K562 (cell line): ENCODE results near the gene GSK3B.

Experiments used
- BRD9 ChIP-seq: fragments of 450-650 bp; IDR thresholded peaks from 2 replicates; pipeline ENCODE4 v1.6.1; 2018; ENCODE audit warnings: low read depth; ENCODE audit not compliant: partially characterized antibody
- CTCF ChIP-seq, 3 experiments: IDR thresholded peaks in 2 of 3; conservative IDR thresholded peaks in 1 of 3; 2 replicates each; pipeline ENCODE4 v1.5.1; 2011 to 2012; ENCODE audit warnings: low read length in 3 of 3, mild to moderate bottlenecking in 3 of 3, control low read depth in 2 of 3, improper control_type of control experiment in 1 of 3, inconsistent platforms in 1 of 3, low read depth in 1 of 3, mixed read lengths in 1 of 3, moderate library complexity in 1 of 3; ENCODE audit not compliant: insufficient read depth in 2 of 3
- RAD21 ChIP-seq, 2 experiments: fragments of 250-450 bp in 1 of 2; fragments of 450-650 bp in 1 of 2; sonication (Bioruptor Pico) in 1 of 2; formaldehyde crosslinking in 1 of 2; IDR thresholded peaks in 1 of 2; conservative IDR thresholded peaks in 1 of 2; 2 replicates each; pipeline versions ENCODE4 v1.4.0 to v1.8.0; 2020 to 2022; ENCODE audit warnings: mild to moderate bottlenecking in 2 of 2, moderate library complexity in 1 of 2

DNA sequence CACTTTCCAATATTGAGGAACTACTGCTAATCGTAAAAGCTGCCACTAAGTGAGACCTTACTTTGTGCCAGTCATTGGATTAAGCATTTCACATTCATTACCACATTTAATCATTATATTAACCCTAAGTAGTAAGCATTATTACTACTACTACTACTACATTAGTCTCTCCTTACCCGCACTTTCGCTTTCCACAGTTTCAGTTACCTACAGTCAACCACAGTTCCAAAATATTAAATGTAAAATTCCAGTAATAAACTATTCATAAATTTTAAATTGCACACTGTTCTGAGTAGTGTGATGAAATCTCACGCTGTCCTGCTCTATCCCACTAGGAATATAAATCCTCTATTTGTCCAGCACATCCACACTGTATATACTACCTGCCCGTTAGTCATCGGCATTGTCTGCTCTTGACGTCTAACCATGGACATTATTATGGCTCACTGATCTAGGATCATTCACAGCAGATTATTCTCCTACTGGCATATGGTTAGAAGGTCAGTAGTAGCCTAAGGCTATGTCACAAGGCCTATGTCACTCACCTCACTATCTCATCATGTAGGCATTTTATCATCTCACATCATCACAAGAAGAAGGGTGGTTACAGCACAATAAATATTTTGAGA, 121.1 kb downstream of the GSK3B start:
- TF ChIP-seq RAD21 (CRISPR knock-in tag; conservative IDR thresholded peaks at IDR 0.05 in 1 of 2, IDR thresholded peaks at IDR 0.05 in 1 of 2) (no peak), BRD9 (no peak), CTCF (IDR thresholded peaks at IDR 0.05 in 2 of 3, conservative IDR thresholded peaks at IDR 0.05 in 1 of 3; ENCODE audit: insufficient read depth in 2 of 3, low read depth in 1 of 3, low read length in 3 of 3) (no peak)
